ENCODE data around the gene PDHA1.

DNA sequence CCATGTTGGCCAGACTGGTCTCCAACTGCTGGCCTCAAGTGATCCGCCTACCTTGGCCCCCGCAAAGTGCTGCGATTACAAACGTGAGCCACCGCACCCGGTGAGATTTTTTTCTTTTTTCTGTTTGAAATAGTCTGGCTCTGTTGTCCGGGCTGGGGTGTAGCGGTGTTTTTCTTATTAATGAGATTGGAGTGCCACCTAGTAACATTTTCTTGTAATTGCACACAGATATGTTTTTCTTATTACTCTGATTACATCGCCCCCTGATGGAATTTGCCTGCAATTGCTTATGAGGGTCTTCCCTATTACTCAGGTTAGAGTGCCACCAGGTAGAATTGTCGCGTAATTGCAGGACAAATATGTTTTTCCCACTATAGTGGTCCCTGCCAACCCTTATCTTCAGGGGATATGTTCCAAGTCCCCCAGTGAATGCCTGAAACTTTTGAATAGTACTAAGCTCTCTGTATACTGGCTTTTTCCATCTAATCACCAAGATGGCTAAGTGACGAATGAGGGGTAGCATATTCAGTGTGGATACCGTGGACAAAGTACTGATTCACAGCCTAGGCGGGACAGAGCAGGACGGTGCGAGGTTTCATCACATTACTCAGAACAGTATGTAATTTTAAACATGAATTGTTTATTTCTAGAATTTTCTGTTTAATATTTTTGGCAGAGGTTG is 8.6 kb upstream of the PDHA1 start:
- TF ChIP-seq GABPA (IDR thresholded peaks at IDR 0.05; ENCODE audit: low read depth) (no peak), POLR2AphosphoS5 (IDR thresholded peaks at IDR 0.05; ENCODE audit: low read depth) (no peak), SPI1 (IDR thresholded peaks at IDR 0.05; ENCODE audit: borderline replicate concordance, low read depth) (no peak)
- TF ChIP-seq, protein P1, sequence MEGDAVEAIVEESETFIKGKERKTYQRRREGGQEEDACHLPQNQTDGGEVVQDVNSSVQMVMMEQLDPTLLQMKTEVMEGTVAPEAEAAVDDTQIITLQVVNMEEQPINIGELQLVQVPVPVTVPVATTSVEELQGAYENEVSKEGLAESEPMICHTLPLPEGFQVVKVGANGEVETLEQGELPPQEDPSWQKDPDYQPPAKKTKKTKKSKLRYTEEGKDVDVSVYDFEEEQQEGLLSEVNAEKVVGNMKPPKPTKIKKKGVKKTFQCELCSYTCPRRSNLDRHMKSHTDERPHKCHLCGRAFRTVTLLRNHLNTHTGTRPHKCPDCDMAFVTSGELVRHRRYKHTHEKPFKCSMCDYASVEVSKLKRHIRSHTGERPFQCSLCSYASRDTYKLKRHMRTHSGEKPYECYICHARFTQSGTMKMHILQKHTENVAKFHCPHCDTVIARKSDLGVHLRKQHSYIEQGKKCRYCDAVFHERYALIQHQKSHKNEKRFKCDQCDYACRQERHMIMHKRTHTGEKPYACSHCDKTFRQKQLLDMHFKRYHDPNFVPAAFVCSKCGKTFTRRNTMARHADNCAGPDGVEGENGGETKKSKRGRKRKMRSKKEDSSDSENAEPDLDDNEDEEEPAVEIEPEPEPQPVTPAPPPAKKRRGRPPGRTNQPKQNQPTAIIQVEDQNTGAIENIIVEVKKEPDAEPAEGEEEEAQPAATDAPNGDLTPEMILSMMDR (IDR thresholded peaks at IDR 0.05; ENCODE audit: insufficient read depth, low read length): peak; percentile 55
- TF ChIP-seq, protein P2, sequence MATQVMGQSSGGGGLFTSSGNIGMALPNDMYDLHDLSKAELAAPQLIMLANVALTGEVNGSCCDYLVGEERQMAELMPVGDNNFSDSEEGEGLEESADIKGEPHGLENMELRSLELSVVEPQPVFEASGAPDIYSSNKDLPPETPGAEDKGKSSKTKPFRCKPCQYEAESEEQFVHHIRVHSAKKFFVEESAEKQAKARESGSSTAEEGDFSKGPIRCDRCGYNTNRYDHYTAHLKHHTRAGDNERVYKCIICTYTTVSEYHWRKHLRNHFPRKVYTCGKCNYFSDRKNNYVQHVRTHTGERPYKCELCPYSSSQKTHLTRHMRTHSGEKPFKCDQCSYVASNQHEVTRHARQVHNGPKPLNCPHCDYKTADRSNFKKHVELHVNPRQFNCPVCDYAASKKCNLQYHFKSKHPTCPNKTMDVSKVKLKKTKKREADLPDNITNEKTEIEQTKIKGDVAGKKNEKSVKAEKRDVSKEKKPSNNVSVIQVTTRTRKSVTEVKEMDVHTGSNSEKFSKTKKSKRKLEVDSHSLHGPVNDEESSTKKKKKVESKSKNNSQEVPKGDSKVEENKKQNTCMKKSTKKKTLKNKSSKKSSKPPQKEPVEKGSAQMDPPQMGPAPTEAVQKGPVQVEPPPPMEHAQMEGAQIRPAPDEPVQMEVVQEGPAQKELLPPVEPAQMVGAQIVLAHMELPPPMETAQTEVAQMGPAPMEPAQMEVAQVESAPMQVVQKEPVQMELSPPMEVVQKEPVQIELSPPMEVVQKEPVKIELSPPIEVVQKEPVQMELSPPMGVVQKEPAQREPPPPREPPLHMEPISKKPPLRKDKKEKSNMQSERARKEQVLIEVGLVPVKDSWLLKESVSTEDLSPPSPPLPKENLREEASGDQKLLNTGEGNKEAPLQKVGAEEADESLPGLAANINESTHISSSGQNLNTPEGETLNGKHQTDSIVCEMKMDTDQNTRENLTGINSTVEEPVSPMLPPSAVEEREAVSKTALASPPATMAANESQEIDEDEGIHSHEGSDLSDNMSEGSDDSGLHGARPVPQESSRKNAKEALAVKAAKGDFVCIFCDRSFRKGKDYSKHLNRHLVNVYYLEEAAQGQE (IDR thresholded peaks at IDR 0.05; ENCODE audit: insufficient replicate concordance, low read depth): no peak

Data from HL-60 (cell line).